Measurements from ENCODE around the gene TSHZ2. TPM values are rescaled to one million over a fixed set of nuclear protein-coding genes. Genes with fewer than 3 reads are reported as not detected.

TSHZ2 gene
- total RNA-seq, 4 donors from 2014 or later, result 1.9 to 12.9 (median 5.0) TPM

- Histone ChIP-seq H3K27ac (no peak overlapping the region), H3K4me1 (no peaks in the 10 kb centered on the region), H3K9me3 (no peaks in the 10 kb centered on the region), H3K27me3 (no peaks in the 10 kb centered on the region), H3K36me3 (no peaks in the 10 kb centered on the region), H3K4me3 (no peak overlapping the region)
- intact Hi-C loops (cut with DNase I; ENCODE audit: low total_unique reads) (no loop called here), in situ Hi-C loops (cut with MboI; ENCODE audit: low pct_ligation_motif_present in 1 of 4, low pct_unique_long_range_greater_than_20kb in 1 of 4, low sequenced_read_pairs in 3 of 4) (no loop called here)
- TF ChIP-seq CTCF (IDR thresholded peaks at IDR 0.05) (no peak), POLR2AphosphoS5 (IDR thresholded peaks at IDR 0.05) (no peak), POLR2A (IDR thresholded peaks at IDR 0.05) (no peak), EP300 (IDR thresholded peaks at IDR 0.05; ENCODE audit: low read depth) (no peak)
- DNase-seq, result no peak
- WGBS, 2 donors (ENCODE audit: low coverage in 1 of 2), result 65 to 80% methylated on average over 5 to 6 of the region's 6 CpGs
Observed at GRCh38 chr20:52937591-52938100, 34.5 kb upstream of the TSHZ2 start.

- WGBS, 2 donors (ENCODE audit: low coverage in 1 of 2), result 62 to 63% methylated on average over 4 of the region's 4 CpGs
Observed at GRCh38 chr20:52939141-52939540, 33.0 kb upstream of the TSHZ2 start.

GRCh38 chr20:52941808-52942207 lies 30.4 kb upstream of the TSHZ2 start:
- no peaks in the 10 kb centered on the region for H3K27me3 ChIP-seq
- TF ChIP-seq EP300 (IDR thresholded peaks at IDR 0.05; ENCODE audit: low read depth) (no peak), POLR2AphosphoS5 (IDR thresholded peaks at IDR 0.05) (no peak), CTCF (IDR thresholded peaks at IDR 0.05) (no peak), POLR2A (IDR thresholded peaks at IDR 0.05) (no peak)
- no peak for DNase-seq
- no peaks in the 10 kb centered on the region for H3K9me3 ChIP-seq
- no peak overlapping the region for H3K27ac ChIP-seq
- WGBS, 2 donors (ENCODE audit: low coverage in 1 of 2), result 83% methylated on average over 3 of the region's 3 CpGs; no CpG with 5 or more reads in 1 of the 2 donors
- H3K4me3 ChIP-seq, result no peak overlapping the region
- no peaks in the 10 kb centered on the region for H3K4me1 ChIP-seq
- H3K36me3 ChIP-seq, result no peaks in the 10 kb centered on the region
- intact Hi-C loops (cut with DNase I; ENCODE audit: low total_unique reads) (no loop called here), in situ Hi-C loops (cut with MboI; ENCODE audit: low pct_ligation_motif_present in 1 of 4, low pct_unique_long_range_greater_than_20kb in 1 of 4, low sequenced_read_pairs in 3 of 4) (no loop called here)

More at GRCh38 chr20:52939141-52939540, 33.0 kb upstream of the TSHZ2 start:
- H3K27ac ChIP-seq, result no peak overlapping the region
- no peaks in the 10 kb centered on the region for H3K36me3 ChIP-seq
- H3K4me1 ChIP-seq, result no peaks in the 10 kb centered on the region
- intact Hi-C loops (cut with DNase I; ENCODE audit: low total_unique reads) (no loop called here), in situ Hi-C loops (cut with MboI; ENCODE audit: low pct_ligation_motif_present in 1 of 4, low pct_unique_long_range_greater_than_20kb in 1 of 4, low sequenced_read_pairs in 3 of 4) (no loop called here)
- TF ChIP-seq EP300 (IDR thresholded peaks at IDR 0.05; ENCODE audit: low read depth), result no peak
- no peak for TF ChIP-seq CTCF (IDR thresholded peaks at IDR 0.05)
- TF ChIP-seq POLR2AphosphoS5 (IDR thresholded peaks at IDR 0.05), result no peak
- TF ChIP-seq POLR2A (IDR thresholded peaks at IDR 0.05), result no peak
- H3K27me3 ChIP-seq, result no peaks in the 10 kb centered on the region
- H3K4me3 ChIP-seq, result no peak overlapping the region
- H3K9me3 ChIP-seq, result no peaks in the 10 kb centered on the region
- no peak for DNase-seq

- H3K27ac ChIP-seq, result no peak overlapping the region
- 41 to 58% methylated on average over 2 of the region's 2 CpGs for WGBS, 2 donors (ENCODE audit: low coverage in 1 of 2)
- H3K27me3 ChIP-seq, result no peaks in the 10 kb centered on the region
- H3K9me3 ChIP-seq, result no peaks in the 10 kb centered on the region
- H3K4me3 ChIP-seq, result no peak overlapping the region
- DNase-seq, result no peak
- TF ChIP-seq CTCF (IDR thresholded peaks at IDR 0.05) (no peak), EP300 (IDR thresholded peaks at IDR 0.05; ENCODE audit: low read depth) (no peak), POLR2A (IDR thresholded peaks at IDR 0.05) (no peak), POLR2AphosphoS5 (IDR thresholded peaks at IDR 0.05) (no peak)
- in situ Hi-C loops (cut with MboI; ENCODE audit: low pct_ligation_motif_present in 1 of 4, low pct_unique_long_range_greater_than_20kb in 1 of 4, low sequenced_read_pairs in 3 of 4), result no loop called here
- no peaks in the 10 kb centered on the region for H3K36me3 ChIP-seq
- intact Hi-C loops (cut with DNase I; ENCODE audit: low total_unique reads), result no loop called here
- H3K4me1 ChIP-seq, result no peaks in the 10 kb centered on the region
Observed at GRCh38 chr20:52943185-52943841, 28.8 kb upstream of the TSHZ2 start.
